GM11168 (cell line): ENCODE data around the gene BRD9.
"Not testable (repeated sequence)": the region's sequence is repeated elsewhere in the genome, so short reads cannot be mapped to it uniquely, and the experiment has no call there.

Experiments
- in situ Hi-C: fragments of 300-500 bp; cut with MboI; formaldehyde crosslinking; loops from one replicate; pipeline ENCODE4 v1.12.0; 2022; ENCODE audit warnings: low sequenced_read_pairs; ENCODE audit not compliant: unreplicated experiment

Gene BRD9

DNA sequence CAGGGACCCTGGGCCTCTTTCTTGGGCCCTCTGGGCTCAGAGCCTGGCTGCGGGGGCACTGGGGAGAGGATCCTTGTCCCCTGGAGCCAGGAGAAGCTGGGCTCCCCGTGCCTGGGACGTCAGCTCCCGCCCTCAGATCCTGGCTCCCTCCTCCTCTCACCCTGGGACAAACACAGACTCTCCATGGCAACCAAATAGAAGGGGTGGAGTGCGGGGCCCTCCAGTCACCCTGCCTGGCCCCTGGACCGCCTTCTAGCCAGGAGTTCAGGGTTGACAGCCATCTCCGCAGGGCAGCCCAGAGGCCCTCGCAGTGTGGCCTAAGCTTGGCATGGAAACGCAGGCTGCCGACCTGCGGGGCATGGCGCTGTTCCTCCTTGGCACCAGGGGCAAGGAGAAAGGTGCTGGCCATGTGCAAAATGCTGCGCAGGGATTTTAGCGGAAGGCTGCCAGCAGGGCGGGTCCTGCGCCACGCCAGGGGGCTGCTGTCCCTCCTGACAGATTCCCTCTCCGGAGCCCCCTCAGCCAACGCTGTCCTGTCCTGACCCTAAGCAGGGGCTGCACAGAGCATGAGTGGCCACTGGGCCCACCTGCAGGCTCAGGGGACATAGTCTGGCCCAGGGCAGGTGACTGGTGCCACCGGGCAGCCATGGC lies 42.8 kb downstream of the BRD9 start:
- in situ Hi-C loops = no loop called here

DNA sequence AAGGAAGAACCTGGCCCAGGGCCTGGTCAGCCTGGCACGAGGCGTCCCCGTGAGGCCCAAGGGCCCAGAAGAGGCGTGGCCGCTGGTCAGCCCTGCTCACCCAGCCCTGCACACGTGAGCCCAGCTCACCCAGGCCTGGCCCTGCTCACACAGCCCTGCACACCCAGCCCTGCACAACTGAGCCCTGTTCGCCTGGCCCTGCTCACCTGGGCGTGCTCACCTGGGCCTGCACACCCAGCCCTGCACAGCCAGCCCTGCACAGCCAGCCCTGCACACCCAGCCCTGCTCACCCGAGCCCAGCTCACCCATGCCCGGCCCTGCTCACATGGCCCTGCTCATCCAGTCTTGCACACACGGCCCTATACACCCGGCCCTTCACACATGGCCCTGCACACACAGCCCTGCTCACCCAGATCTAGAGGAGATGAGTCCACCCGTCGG lies 43.9 kb downstream of the BRD9 start:
- in situ Hi-C loops = no loop called here

DNA sequence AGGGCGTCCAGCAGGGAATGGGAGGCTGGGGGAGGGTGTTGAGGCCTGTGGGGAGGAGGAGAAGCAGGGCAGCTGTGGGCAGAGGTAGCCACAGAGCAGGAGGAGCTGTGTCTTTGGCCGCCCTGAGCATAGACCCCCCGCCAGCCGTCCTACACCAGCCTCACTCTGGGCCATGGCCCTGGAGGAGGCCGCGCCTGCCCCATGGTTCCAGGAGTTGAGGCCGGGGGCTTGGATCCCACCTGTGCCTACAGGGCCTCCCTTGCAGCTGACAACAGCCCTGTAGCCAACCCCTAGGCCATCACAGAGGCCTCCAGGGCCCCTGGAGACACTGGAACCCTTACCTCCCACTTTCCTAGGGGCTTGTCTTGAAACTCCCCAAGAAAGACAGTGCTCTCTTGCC lies 44.9 kb downstream of the BRD9 start:
- in situ Hi-C loops = not testable (repeated sequence)

DNA sequence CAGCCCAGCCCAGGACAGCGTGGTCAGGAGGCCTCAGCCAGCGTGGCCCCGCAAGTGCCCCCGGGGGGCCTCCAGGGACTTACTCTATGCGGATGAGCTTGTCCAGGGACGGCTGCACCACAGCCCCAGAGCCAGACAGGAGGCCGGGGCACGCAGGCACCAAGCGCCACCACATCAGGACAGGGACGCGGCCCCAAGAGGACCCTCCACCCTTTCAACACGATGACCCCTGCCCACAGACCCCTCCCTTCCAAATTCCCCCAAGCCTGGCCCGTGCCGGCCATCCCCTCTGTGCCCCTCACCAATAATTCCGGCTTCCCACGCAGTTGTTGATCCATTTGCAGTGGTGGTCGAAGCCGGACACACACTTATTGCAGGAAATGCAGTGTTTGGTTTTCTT lies 45.4 kb downstream of the BRD9 start:
- in situ Hi-C loops = not testable (repeated sequence)

DNA sequence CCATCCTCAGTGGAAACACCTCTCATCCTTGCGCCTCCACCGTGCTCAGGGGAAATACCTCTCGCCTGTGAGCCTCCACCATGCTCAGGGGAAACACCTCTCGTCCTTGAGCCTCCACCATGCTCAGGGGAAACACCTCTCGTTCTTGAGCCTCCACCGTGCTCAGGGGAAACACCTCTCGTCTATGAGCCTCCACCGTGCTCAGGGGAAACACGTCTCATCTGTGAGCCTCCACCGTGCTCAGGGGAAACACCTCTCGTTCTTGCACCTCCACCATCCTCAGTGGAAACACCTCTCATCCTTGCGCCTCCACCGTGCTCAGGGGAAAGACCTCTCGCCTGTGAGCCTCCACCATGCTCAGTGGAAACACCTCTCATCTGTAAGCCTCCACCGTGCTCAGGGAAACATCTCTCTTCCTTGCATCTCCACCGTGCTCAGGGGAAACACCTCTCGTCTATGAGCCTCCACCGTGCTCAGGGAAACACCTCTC lies 46.0 kb downstream of the BRD9 start:
- in situ Hi-C loops = not testable (repeated sequence)

DNA sequence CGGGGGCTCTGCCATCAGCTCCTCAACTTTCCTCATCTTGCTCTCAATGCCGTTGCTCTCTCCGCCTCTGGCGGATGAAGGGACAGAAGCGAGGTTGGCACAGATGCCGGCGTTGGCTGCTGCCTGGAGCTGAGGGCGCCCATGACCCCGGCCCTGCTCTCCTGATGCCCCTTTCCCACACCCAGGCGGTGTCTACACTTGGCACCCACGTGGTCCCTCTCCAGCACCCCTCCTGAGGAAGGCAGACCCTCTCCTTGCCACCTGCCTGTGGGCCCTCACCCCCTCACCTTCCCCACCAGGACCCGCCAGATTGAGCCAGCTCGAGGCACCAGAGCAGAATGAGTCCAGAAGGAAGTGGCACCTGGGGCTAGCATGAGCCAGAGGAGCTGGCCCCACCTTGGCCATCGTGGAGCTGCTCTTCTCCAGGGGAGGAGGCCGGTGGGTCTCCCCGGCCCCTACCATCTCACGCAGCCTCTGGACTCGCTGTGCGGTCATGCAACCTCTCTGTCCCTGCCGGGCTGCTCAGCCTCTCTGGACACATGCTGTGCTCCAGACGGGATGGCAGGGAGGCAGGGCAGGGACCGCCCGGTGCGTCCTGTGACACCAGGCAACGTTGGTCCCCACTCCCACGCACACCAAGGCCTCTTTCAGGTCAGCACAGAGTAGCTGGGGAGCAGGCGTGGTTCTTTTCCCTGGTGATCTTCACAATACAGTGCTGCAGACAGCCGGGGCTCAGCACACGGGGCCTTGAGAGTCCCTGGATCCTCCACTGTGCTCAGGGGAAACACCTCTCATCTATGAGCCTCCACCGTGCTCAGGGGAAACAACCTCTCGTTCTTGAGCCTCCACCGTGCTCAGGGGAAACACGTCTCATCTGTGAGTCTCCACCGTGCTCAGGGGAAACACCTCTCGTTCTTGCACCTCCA lies 46.7 kb downstream of the BRD9 start:
- in situ Hi-C loops = not testable (repeated sequence)

DNA sequence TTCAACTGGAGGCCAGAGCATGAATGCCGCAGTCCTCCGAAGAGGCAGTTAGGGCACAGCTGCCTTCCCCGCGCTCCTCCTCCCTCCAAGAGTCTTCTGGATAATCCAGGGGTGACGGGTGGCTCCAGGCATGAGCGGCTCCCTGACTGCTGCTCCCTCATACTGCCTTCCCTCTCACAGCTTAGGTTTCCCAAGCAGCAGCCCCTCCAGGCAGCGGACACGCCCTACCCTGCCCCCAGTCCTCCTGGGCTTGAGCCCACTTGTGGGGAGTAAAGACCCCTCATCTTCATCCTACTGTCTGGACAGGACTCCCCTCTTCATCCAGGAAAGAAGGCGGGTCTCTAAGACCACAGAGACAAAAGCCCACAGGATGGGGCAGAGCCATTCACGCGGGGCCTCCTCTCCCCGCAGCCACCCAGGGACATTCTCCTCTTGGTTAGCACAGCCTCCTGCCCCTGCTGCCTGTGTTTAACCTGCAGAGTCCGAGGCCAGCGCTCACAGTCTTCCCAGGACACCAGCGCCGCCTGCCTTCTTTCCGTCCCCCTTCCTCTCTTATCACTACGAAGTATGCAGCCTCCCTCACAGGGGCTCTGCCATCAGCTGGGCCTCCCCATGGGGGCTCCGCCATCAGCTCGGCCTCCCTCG lies 47.4 kb downstream of the BRD9 start:
- in situ Hi-C loops = not testable (repeated sequence)

DNA sequence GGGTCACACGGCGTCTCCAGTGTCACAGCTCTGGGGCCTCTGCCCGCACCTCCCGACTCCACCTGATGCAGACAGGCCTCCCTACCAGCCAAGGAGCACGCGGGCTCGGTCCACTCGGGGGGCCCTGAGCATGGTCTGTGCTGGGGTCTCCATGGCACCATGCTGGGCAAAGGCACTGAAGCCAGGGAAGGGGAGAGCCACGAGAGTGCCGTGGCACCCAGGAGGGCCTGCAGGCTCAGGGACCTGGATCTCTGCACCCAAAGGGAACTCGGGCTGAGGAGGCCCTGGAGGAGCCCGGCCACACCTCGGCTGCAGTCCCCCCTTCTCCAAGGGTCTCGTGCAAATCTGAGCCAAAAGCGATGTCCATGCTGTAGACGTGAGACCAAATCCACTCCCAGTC lies 48.2 kb downstream of the BRD9 start:
- in situ Hi-C loops = not testable (repeated sequence)

DNA sequence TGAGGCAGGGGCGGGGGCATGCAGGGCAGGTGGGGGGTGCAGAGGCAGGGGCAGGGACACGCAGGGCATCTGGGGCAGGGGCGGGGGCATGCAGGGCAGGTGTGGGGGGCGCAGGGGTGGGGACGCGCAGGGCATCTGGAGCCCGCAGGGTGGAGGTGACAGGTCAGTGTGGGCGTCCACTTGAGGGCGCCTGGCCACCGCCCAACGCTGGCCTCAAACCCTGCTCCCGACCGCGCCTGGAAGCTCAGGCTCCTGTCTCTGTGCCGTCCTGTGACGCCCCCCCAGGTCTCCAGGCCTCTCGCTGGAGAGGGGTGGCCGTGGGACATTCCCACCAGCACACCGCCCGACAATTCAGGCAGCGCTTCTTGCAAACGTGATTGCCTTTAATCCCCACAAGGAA lies 48.7 kb downstream of the BRD9 start:
- in situ Hi-C loops = not testable (repeated sequence)

DNA sequence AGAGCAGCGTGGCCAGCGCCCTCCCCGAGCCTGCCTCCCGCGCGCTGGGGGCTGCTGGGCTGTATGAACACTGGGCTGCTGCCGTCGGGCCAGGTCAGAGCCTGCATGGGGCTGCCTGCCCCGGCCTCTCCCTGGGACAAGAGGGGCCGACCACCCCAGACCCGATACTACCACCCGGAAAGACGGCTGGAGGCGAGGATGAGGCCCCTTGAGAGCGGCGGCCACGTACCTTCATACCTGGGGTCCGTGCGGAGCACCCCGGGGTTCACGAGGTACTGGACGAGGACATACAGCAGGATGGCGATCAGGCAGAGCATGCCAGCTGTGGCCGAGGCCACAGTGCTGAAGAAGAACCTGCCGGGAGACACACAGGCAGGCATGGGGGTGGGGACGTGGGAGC lies 49.2 kb downstream of the BRD9 start:
- in situ Hi-C loops = not testable (repeated sequence)

DNA sequence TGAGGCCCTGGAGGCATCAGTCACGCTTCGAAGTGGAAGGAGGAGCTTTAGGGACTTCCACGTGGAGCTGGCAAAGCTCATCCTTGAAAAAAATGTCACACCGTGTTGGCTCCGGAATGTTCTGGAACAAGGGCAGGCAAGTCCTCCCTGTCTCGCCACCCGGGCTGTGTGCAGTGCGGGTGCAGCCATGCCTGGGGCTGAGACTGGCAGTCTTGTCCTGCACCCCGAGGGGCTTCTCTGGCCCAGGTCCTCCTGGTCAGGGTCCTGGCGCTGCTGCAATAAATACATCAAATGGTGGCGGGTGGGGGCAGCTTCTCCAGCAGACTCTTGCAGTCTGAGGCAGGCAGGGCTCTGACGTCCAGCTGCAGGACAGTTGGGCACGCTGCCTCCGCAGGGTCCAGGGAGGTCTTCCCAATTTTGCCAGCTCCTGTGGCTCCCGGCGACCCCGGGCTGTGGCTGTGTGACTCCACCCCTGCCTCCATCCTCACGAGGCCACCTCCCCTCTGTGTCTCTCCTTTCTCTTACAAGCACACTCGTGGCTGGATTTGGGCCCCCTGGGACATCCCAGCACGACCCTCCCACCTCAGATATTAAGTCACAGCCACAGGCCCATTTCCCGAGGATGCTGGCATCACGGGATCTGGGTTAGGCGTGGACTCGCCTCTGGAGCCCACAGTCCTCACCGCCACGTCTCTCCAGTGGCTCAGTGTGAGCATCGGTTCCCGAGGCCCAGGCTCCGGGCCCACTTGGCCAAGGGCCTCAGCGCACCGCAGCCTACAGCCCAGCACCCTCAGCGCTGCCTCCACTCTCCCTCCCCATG lies 50.0 kb downstream of the BRD9 start:
- in situ Hi-C loops = not testable (repeated sequence)

DNA sequence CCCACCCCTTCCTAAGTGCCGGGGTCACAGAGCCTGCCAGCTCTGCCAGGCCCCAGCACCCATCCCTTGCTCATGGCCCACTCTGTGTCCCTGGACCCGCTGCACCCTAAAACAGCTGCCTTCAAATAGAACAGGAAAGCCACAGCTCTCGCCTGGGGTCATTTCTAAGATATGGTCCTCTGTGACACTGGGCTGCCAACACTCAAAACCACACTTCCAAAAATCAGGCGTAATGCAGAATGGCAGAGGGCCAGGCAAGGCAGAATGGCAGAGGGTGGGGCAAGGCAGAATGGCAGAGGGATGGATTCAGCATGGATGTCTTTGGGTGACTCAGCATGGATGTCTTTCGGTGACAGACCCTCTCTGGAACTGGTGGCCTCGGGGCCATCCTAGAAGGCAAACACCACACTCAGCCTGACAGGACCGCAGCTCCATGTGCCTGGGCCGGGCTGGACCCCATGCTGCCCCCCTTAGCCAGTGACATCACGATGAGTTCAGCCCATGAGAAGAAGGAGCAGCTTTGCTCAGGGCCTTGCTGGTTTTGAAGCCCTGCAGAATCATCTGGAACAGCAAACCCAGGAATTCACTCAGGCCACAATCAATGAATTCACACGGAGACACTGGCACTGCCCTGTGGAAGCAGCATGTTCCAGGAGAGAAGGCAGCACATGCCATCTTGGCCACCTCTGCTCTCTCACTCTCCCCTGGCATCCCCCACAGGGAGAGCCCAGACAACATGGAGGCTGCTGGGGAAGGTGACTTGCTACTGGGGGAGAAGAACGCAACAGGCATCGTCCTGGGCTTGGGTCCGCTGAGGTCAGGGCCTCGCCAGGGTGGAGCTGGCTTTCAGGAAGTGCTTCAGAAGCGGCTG lies 50.8 kb downstream of the BRD9 start:
- in situ Hi-C loops = not testable (repeated sequence)

DNA sequence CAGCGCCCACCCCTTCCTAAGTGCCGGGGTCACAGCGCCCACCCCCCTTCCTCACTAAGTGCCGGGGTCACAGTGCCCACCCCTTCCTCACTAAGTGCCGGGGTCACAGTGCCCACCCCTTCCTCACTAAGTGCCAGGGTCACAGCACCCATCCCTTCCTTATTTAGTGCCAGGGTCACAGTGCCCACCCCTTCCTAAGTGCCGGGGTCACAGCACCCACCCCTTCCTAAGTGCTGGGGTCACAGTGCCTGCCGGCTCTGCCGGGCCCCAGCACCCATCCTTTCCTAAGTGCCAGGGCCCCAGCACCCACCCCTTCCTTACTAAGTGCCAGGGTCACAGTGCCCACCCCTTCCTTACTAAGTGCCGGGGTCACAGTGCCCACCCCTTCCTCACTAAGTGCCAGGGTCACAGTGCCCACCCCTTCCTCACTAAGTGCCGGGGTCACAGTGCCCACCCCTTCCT lies 51.6 kb downstream of the BRD9 start:
- in situ Hi-C loops = not testable (repeated sequence)

DNA sequence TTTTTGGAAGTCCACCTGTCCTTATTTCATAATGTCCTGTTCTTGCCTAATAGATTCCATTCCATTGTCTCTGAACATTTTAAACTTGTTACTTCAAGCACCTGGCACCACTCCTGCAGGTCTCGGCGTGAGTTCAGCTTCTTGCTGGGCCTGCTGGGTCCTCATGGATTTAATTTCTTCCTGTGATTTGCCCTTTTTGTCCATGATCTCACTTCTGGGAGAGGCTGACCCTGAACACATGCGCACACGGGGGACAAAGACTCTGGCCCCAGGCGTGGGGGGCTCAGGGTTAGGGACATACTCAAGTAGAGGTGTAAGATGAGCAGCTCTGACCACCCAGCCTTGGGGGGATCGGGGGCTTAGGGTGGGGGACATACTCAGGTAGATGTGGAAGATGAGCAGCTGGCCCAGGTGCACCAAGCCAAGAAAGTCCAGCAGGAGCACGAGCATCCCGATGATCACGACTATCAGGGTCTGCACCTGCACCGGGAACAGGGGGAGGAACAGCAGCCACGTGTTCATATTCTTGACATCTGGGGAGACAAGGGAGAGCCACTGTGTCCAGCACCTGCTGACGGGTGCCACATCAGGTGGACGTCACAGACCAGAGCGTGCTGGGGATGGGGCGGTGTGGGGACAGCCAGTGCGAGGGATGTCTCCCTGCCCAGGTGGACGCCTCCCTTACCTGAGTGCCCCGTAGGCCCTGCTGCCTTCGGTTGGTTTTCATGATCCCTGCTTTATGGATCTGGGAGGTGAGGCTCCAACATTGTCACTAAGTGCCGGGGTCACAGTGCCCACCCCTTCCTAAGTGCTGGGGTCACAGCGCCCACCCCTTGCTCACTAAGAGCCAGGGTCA lies 52.3 kb downstream of the BRD9 start:
- in situ Hi-C loops = not testable (repeated sequence)

DNA sequence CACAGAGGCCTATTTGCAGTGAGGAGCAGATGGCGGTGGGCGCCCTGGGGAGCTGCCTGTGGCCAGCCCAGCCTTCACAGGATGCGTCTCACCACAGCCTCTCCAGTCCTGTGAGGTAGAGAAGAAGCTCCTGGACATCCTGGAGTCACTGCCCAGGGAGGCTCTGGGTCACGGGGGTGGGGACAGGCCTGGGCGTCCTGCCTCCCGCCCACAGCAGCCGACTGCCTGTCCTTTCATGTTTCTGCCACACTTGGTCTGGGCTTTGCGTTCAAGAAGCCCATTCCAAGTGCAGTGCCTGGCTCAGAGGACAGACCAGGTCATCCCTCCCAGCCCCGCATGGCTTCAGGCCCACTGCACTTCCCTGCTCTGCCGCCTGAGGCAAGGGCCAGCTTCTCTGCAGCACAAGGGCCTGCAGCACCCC lies 54.2 kb downstream of the BRD9 start:
- in situ Hi-C loops = loop anchor here (5.0 kb wide), 1 partner anchor 96 kb away; no protein-coding TSS in a partner anchor

DNA sequence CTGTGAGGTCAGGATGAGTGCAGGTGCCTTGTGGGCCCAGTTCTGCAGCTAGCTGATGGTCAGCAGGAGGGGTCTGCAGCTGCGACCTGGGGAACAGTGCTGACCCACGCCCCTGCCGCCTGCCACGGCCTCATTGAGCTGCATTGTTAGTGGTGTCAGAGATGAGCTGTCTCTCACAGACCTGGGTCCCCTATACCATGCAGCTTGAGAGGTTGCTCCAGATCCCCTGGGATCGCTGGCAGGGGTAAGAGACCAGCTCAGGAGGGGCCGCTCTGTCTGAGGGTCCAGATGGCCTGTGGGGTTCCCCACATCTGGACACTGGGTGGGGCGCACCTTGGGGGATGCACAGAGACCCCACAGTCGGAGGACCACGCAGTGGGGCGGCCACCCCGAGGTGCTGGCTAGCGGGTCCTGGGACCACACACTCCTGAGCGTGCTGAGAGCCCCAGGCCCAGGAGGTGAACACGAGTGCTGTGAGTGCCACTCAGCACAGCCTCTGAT lies 54.9 kb downstream of the BRD9 start:
- in situ Hi-C loops = loop anchor here (5.0 kb wide), 1 partner anchor 95 kb away; no protein-coding TSS in a partner anchor

DNA sequence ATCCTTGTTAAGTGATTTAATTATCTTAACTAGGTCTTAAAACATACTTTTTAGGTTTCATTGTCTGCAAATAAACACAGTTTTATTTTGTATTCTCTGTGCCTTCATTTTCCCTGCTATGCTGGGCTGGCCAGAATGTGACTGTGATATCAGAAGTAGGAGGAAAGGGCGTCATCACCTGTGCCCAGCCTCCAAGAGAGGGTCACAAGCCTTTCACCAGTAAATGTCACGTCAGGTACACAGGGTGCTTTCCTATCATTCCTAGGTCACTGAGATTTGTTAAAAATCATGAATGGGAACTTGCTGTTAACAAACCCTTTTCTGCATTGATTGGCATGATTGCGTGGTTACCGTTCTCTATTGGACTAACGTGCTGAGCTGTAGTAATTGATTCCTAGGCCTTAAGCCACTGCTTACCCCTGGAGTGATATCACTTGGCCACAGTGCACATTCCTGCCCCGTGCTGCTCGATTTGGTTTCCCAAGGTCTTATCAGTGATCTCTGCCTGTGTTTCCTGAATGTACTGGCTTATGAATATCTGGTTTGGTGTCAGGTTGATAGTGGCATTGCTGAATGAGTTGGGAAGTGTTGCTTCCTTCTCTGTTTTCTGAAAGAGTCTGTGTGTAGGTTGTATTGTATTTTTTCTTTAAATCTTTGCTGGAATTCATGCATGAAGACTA lies 56.5 kb downstream of the BRD9 start:
- in situ Hi-C loops = loop anchor here (5.0 kb wide), 1 partner anchor 94 kb away; no protein-coding TSS in a partner anchor
